Sigmoid colon (tissue), 4 donors: ENCODE measurements around the gene ENG.

Source experiments
- CTCF ChIP-seq, 4 experiments: fragments of 450-650 bp in 3 of 4; fragments of 200-600 bp in 1 of 4; IDR thresholded peaks; one replicate each; pipeline ENCODE4 v1.5.1; 2016 to 2019; ENCODE audit warnings: antibody characterized with exemption in 4 of 4, mild to moderate bottlenecking in 3 of 4, moderate library complexity in 2 of 4
- POLR2A ChIP-seq, 2 donors: fragments of 450-650 bp; IDR thresholded peaks; one replicate each; pipeline ENCODE4 v1.6.1; 2016; ENCODE audit warnings: antibody characterized with exemption in 2 of 2, mild to moderate bottlenecking in 2 of 2, moderate library complexity in 2 of 2
- POLR2AphosphoS5 ChIP-seq, 4 donors: sonication (generic); formaldehyde crosslinking; IDR thresholded peaks; one replicate each; pipeline ENCODE4 v1.6.1; 2017; ENCODE audit warnings: antibody characterized with exemption in 4 of 4

GRCh38 chr9:127877566-127877998 is 23.1 kb upstream of the ENG start, which contains the start of gene AK1:
- no peak for TF ChIP-seq CTCF (IDR thresholded peaks at IDR 0.05)
- peak in 1 of 2 donors; percentile 53 for TF ChIP-seq POLR2A (IDR thresholded peaks at IDR 0.05)
- TF ChIP-seq POLR2AphosphoS5 (IDR thresholded peaks at IDR 0.05) = peak; percentile 67 to 91 (median 78)
